ENCODE results near the gene AMN. TPM values are rescaled to one million over a fixed set of nuclear protein-coding genes. Genes with fewer than 3 reads are reported as not detected.

AMN gene
- total RNA-seq, 1 donor from 2014 or later, result 11.8 TPM

DNA sequence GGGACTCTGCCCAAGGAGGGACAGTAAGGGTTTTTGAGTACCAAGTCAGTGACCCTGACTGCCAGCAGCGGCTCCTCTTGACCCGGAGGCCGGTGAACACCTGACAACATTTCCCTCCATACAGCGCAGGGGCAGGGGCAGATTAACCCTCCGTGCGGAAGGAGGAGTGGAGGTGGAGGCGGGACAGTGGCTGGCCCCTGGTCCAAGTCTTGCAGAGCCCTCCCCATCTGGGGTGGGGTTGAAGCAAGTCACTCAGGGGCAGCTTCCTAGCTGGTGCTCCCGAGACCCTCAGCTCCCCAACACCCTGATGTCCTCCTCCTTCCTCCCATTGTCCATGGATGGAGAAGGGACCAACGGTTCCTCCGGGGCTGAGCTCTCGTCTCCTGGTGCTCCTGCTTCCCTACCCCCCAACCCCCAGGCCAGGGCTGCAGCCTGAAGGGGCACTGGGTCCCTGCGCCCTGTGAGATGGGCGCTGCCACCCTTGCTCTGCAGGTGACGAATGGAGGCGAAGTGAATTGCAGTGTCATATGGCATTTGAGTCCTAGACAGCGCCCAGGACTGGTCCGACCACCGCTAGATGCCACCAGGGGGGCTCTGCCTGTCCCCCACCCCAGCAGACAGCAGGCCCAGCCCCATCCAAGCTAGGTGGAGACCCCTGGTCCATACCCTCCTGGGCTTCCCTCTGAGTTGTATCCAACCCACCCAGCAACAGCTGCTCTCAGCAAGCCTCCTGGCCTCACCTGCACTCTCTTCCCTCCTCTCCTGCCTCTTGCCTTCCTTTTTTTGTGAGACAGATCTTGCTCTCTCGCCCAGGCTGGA, 7.0 kb upstream of the AMN start:
- Histone ChIP-seq H3K27me3 (no peaks in the 10 kb centered on the region), H3K36me3 (no peaks in the 10 kb centered on the region), H3K4me1 (no peaks in the 10 kb centered on the region), H3K9me3 (no peaks in the 10 kb centered on the region), H3K27ac (no peak overlapping the region), H3K4me3 (no peak overlapping the region)
- no peak for TF ChIP-seq POLR2A (IDR thresholded peaks at IDR 0.05)
- TF ChIP-seq, protein P1, sequence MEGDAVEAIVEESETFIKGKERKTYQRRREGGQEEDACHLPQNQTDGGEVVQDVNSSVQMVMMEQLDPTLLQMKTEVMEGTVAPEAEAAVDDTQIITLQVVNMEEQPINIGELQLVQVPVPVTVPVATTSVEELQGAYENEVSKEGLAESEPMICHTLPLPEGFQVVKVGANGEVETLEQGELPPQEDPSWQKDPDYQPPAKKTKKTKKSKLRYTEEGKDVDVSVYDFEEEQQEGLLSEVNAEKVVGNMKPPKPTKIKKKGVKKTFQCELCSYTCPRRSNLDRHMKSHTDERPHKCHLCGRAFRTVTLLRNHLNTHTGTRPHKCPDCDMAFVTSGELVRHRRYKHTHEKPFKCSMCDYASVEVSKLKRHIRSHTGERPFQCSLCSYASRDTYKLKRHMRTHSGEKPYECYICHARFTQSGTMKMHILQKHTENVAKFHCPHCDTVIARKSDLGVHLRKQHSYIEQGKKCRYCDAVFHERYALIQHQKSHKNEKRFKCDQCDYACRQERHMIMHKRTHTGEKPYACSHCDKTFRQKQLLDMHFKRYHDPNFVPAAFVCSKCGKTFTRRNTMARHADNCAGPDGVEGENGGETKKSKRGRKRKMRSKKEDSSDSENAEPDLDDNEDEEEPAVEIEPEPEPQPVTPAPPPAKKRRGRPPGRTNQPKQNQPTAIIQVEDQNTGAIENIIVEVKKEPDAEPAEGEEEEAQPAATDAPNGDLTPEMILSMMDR (IDR thresholded peaks at IDR 0.05), result no peak
- TF ChIP-seq POLR2AphosphoS5 (IDR thresholded peaks at IDR 0.05; ENCODE audit: insufficient read depth in 1 of 2, low read depth in 1 of 2), result no peak
- no peak for DNase-seq (ENCODE audit: extremely low spot score in 2 of 2)
- intact Hi-C loops (cut with DNase I), result loop anchor here (10.0 kb wide), 1 partner anchor 141 kb away; the partner anchor contains the start of gene TRAF3

DNA sequence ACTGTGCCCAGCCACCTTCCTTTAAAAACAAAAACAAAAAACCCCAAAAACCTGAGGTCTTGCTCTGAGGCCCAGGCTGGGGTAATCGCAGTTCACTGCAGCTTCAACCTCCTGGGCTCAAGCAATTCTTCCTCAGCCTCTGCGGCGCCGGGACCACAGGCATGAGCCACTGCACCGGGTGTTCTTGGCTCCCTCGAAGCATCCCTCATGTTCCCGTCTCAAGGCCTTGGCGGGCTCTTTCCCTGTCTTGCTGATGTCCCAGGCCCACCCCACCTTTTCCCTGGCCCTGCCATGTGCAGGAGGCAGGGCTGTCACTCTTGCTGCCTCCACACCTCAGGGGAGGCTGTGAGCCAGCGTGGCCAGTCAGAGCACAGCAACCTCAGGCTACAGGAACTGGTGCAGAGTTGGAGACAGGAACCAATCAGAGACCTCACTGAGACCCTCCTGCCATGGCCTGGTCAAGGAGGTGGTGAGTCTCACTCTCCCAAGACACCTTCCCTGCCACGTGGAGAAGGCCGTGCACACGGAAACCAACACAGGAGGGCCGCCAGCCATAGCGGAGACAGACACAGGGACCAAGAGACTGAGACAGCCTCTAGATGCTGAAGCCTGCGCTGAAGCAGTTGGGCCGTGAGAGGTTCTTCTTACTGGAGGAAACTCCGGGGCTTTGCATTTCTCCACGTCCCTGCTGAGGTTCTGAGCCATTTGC, 6.0 kb upstream of the AMN start:
- H3K27me3 ChIP-seq, result no peaks in the 10 kb centered on the region
- no peaks in the 10 kb centered on the region for H3K9me3 ChIP-seq
- no peaks in the 10 kb centered on the region for H3K4me1 ChIP-seq
- no peak for TF ChIP-seq POLR2AphosphoS5 (IDR thresholded peaks at IDR 0.05; ENCODE audit: insufficient read depth in 1 of 2, low read depth in 1 of 2)
- H3K36me3 ChIP-seq, result no peaks in the 10 kb centered on the region
- H3K27ac ChIP-seq, result no peak overlapping the region
- intact Hi-C loops (cut with DNase I), result loop anchor here (10.0 kb wide), 1 partner anchor 142 kb away; the partner anchor contains the start of gene TRAF3
- no peak overlapping the region for H3K4me3 ChIP-seq
- no peak for DNase-seq (ENCODE audit: extremely low spot score in 2 of 2)

DNA sequence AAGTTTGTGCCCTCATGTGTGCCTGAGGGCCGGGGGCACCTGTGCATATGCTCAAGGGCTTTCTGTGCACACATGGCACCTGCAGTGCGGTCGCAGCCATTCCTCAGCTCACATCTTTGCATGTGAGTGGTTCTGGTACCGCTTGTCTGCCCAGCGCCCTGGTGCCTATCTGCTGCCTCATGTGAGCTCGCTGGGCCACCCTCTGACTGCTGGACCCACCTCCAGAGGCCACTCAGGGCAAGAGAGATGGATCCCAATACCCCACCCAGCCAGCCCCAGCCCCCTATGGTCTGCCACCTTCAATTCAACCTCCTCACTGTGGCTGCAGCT, 5.4 kb upstream of the AMN start:
- Histone ChIP-seq H3K36me3 (no peaks in the 10 kb centered on the region), H3K27ac (no peak overlapping the region), H3K4me1 (no peaks in the 10 kb centered on the region), H3K9me3 (no peaks in the 10 kb centered on the region), H3K4me3 (no peak overlapping the region), H3K27me3 (no peaks in the 10 kb centered on the region)
- TF ChIP-seq, protein P1 (IDR thresholded peaks at IDR 0.05), result no peak
- TF ChIP-seq POLR2A (IDR thresholded peaks at IDR 0.05), result no peak
- no peak for TF ChIP-seq POLR2AphosphoS5 (IDR thresholded peaks at IDR 0.05; ENCODE audit: insufficient read depth in 1 of 2, low read depth in 1 of 2)
- no peak for DNase-seq (ENCODE audit: extremely low spot score in 2 of 2)
- intact Hi-C loops (cut with DNase I), result loop anchor here (10.0 kb wide), 1 partner anchor 142 kb away; the partner anchor contains the start of gene TRAF3

DNA sequence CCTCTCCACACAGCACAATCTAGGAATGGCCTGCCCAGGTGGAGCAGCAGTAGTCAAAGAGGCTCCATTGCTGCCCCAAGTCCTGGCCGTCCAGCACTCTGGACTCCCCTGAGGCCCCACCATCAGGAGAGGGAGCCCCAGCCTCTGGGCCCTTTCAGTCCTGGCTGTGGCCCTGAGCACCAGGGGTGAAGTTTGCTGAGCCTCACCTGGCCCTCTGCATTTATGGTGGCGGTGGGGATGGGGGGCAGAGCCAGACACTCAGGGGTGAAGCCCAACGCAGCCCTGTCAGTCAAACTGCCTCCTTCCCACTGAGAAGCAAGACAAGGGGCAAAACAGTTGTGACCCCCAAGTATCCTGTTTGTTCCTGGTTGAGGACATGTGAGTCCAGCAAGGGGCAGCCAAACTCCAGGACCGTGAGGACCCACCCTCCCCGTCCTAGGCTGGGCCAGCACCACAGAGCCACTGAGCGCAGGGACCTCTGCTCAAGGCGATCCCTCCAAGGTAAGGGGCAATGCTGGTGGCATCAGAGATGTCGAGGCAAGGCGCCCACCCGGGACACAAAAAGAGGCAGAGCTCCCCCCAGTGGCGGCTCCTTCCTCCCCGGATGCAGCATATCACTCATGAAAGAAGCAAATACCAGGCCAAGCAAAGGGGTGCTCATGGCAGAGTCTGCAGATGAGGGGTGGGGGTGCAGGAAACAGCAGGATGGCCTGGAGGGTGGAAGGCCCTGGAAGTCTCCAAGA, 4.8 kb upstream of the AMN start:
- TF ChIP-seq, protein P1 (IDR thresholded peaks at IDR 0.05), result peak in 2 of 3 experiments; percentile 27 to 32
- TF ChIP-seq POLR2A (IDR thresholded peaks at IDR 0.05), result no peak
- no peak for TF ChIP-seq POLR2AphosphoS5 (IDR thresholded peaks at IDR 0.05; ENCODE audit: insufficient read depth in 1 of 2, low read depth in 1 of 2)
- Histone ChIP-seq H3K27ac (no peak overlapping the region), H3K4me3 (no peak overlapping the region), H3K36me3 (no peaks in the 10 kb centered on the region), H3K9me3 (no peaks in the 10 kb centered on the region), H3K4me1 (peaks cover 1% of the 10 kb centered on the region), H3K27me3 (no peaks in the 10 kb centered on the region)
- intact Hi-C loops (cut with DNase I), result loop anchor here (10.0 kb wide), 1 partner anchor 143 kb away; the partner anchor contains the start of gene TRAF3
- no peak for DNase-seq (ENCODE audit: extremely low spot score in 2 of 2)

DNA sequence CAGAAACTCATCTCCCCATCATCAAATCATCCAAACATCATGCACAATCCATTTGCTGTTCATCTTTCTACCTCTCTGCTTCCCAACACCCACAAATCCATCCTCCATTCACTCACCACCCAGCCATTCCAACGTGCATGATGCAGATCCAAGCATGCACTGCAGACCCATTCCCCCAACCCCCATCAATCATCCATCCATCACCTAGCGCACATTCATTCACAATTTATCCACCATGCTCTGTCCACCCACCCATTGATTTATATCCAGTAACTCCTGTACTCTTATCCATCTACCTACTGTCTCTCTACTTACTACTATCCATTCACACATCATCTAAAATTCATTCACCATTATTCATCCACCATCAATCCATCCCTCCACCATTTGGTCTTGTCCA, 4.0 kb upstream of the AMN start:
- H3K4me3 ChIP-seq, result no peak overlapping the region
- intact Hi-C loops (cut with DNase I), result loop anchor here (10.0 kb wide), 1 partner anchor 144 kb away; the partner anchor contains the start of gene TRAF3

More for the DNA sequence above, 4.0 kb upstream of the AMN start:
- Histone ChIP-seq H3K27me3 (no peaks in the 10 kb centered on the region), H3K4me1 (peaks cover 9% of the 10 kb centered on the region), H3K36me3 (no peaks in the 10 kb centered on the region), H3K27ac (no peak overlapping the region), H3K9me3 (no peaks in the 10 kb centered on the region)
- TF ChIP-seq, protein P1 (IDR thresholded peaks at IDR 0.05), result no peak
- TF ChIP-seq POLR2AphosphoS5 (IDR thresholded peaks at IDR 0.05; ENCODE audit: insufficient read depth in 1 of 2, low read depth in 1 of 2), result no peak
- no peak for TF ChIP-seq POLR2A (IDR thresholded peaks at IDR 0.05)
- DNase-seq (ENCODE audit: extremely low spot score in 2 of 2), result no peak
